Pancreas (tissue), 10 donors: ENCODE results near the gene P2RX5. TPM values are rescaled to one million over a fixed set of nuclear protein-coding genes. Genes with fewer than 3 reads are reported as not detected.

Source experiments
- ATAC-seq, 4 donors: fragments of 200-7000 bp; cut with Tn5 transposase; one replicate each; pipeline versions ENCODE4 v1.8.0 to v1.9.1; 2020; ENCODE audit warnings: mild to moderate bottlenecking in 4 of 4, moderate library complexity in 4 of 4
- DNase-seq, 6 donors: peaks; one replicate each; pipeline ENCODE4 v3.0.0-alpha.2; 2020
- FAIRE-seq: peaks from 2 replicates; lab custom pipeline; 2012; peaks lifted over from hg19 to GRCh38; lab: Jason Lieb, UNC
- H3K27ac ChIP-seq, 4 donors: fragments of 200-600 bp; sonication (generic); 1 replicate in 3 of 4; 2 replicates in 1 of 4; pipeline versions ENCODE4 v1.5.0 to v1.8.0; 2020
- H3K27me3 ChIP-seq, 4 donors: fragments of 200-600 bp; one replicate each; pipeline ENCODE4 v1.8.0; 2021
- H3K36me3 ChIP-seq, 3 donors: fragments of 200-600 bp; sonication (generic) in 1 of 3; one replicate each; pipeline versions ENCODE4 v1.5.0 to v1.8.0; 2020 to 2021
- H3K4me1 ChIP-seq, 3 donors: fragments of 200-600 bp; one replicate each; pipeline ENCODE4 v1.8.0; 2021
- H3K4me3 ChIP-seq, 4 donors: fragments of 200-600 bp; sonication (generic) in 2 of 4; one replicate each; pipeline versions ENCODE4 v1.5.0 to v1.8.0; 2020 to 2021
- H3K9me3 ChIP-seq, 4 donors: fragments of 200-600 bp; one replicate each; pipeline ENCODE4 v1.8.0; 2021
- CTCF ChIP-seq, 4 donors: fragments of 200-600 bp; sonication (generic) in 3 of 4; IDR thresholded peaks; one replicate each; pipeline versions ENCODE4 v1.5.0 to v1.8.0; 2021; ENCODE audit warnings: antibody characterized with exemption in 4 of 4
- WGBS, 2 donors: extraction: QIAGEN DNeasy Blood & Tissue Kit; methylation state at CpG; one replicate each; pipeline ENCODE4 v1.1.7; 2013; 5-methylcytosine and 5-hydroxymethylcytosine counted together
- intact Hi-C, 3 donors: fragments of 100-400 bp; cut with DNase I; formaldehyde crosslinking; loops; one replicate each; pipeline versions ENCODE4 v1.11.1 to v1.14.2; 2022
- polyA plus RNA-seq, 2 donors: library from polyadenylated mRNA; stranded (reverse); fragments of 200-250 nt; gene quantifications; one replicate each; pipeline ENCODE4 v1.2.3, GENCODE V29; 2013
- total RNA-seq, 6 donors: library from RNA; stranded (reverse); fragmentation: NEBNext Ultra II Directional in 4 of 6; extraction: Animal tissue kit (Norgen Biotek cat#: 25700) in 4 of 6; gene quantifications; one replicate each; pipeline versions ENCODE4 v1.2.1 to v1.2.4, GENCODE V29; 2021 to 2023
- donor health status: healthy with polysubstance abuse.
- donor health status: DM: no; HTN: no; CAD: no; lungs with moderate emphysema.
- donor health status: DM: no; HTN: no; CAD: no.
- donor health status: control.
- donor health status: control.
- donor health status: Bipolar disorder and iron deficiency.
- donor health status: DM: yes; HTN: yes; CAD: no.
- donor health status: DM: no; HTN: no; CAD: no.
- donor health status: DM: no; HTN: no; CAD: no.
- donor health status: DM: yes; HTN: yes; CAD: no.

P2RX5 gene
- total and polyA plus RNA-seq, 8 donors: 0.13 to 1.4 (median 0.55) TPM

- H3K36me3 ChIP-seq: peaks cover 0 to 14% (median 0%) of the 10 kb centered on the region in 3 donors
- FAIRE-seq (no peak), DNase-seq (no peak), ATAC-seq (peak in 3 of 4 donors; percentile 10 to 35 (median 23))
- peak overlapping the region in 1 of 4 donors; percentile 55 for H3K27ac ChIP-seq
- intact Hi-C loops: no loop called here
- no peaks in the 10 kb centered on the region for H3K27me3 ChIP-seq
- 80 to 84% methylated on average over 23 of the region's 23 CpGs for WGBS, 2 donors
- no peak for TF ChIP-seq CTCF (IDR thresholded peaks at IDR 0.05)
- no peak overlapping the region for H3K4me3 ChIP-seq
- peaks cover 0 to 3% (median 0%) of the 10 kb centered on the region in 3 donors for H3K4me1 ChIP-seq
- H3K9me3 ChIP-seq: no peaks in the 10 kb centered on the region
These were observed 35.6 kb downstream of the P2RX5 start for GRCh38 chr17:3660311-3660891.

GRCh38 chr17:3659541-3660111, 36.3 kb downstream of the P2RX5 start:
- FAIRE-seq (no peak), DNase-seq (peak in 4 of 6 donors; percentile 25 to 82 (median 58)), ATAC-seq (peak; percentile 22 to 66 (median 62))
- peaks cover 0 to 13% (median 0%) of the 10 kb centered on the region in 3 donors for H3K36me3 ChIP-seq
- intact Hi-C loops: no loop called here
- peak overlapping the region in 3 of 4 donors; percentile 3 to 55 (median 12) for H3K27ac ChIP-seq
- H3K27me3 ChIP-seq: no peaks in the 10 kb centered on the region
- no peaks in the 10 kb centered on the region for H3K9me3 ChIP-seq
- H3K4me3 ChIP-seq: no peak overlapping the region
- 67 to 85% methylated on average over 22 of the region's 22 CpGs for WGBS, 2 donors
- no peak for TF ChIP-seq CTCF (IDR thresholded peaks at IDR 0.05)
- H3K4me1 ChIP-seq: peaks cover 0 to 3% (median 0%) of the 10 kb centered on the region in 3 donors

GRCh38 chr17:3658784-3659449, 37.0 kb downstream of the P2RX5 start:
- WGBS, 2 donors: 84 to 85% methylated on average over 22 of the region's 22 CpGs

GRCh38 chr17:3657874-3658783, 37.8 kb downstream of the P2RX5 start:
- Histone ChIP-seq H3K9me3 (no peaks in the 10 kb centered on the region), H3K27ac (no peak overlapping the region), H3K4me3 (no peak overlapping the region), H3K27me3 (no peaks in the 10 kb centered on the region), H3K4me1 (peaks cover 0 to 3% (median 0%) of the 10 kb centered on the region in 3 donors), H3K36me3 (no peaks in the 10 kb centered on the region)
- FAIRE-seq (no peak), DNase-seq (no peak), ATAC-seq (no peak)
- intact Hi-C loops: no loop called here
- TF ChIP-seq CTCF (IDR thresholded peaks at IDR 0.05): no peak
- WGBS, 2 donors: 89 to 90% methylated on average over 35 to 42 of the region's 42 CpGs

More at GRCh38 chr17:3658784-3659449, 37.0 kb downstream of the P2RX5 start:
- H3K36me3 ChIP-seq: peaks cover 0 to 6% (median 0%) of the 10 kb centered on the region in 3 donors
- H3K4me3 ChIP-seq: no peak overlapping the region
- H3K27ac ChIP-seq: peak overlapping the region in 3 of 4 donors; percentile 3 to 55 (median 12)
- ATAC-seq (no peak), FAIRE-seq (no peak), DNase-seq (peak in 1 of 6 donors; percentile 69)
- H3K4me1 ChIP-seq: peaks cover 0 to 3% (median 0%) of the 10 kb centered on the region in 3 donors
- no peaks in the 10 kb centered on the region for H3K27me3 ChIP-seq
- no peaks in the 10 kb centered on the region for H3K9me3 ChIP-seq
- intact Hi-C loops: no loop called here
- no peak for TF ChIP-seq CTCF (IDR thresholded peaks at IDR 0.05)
